Tibial artery (tissue), 4 donors: ENCODE measurements around the gene SMAD2.

Experiments
- DNase-seq, 2 donors: peaks; one replicate each; pipeline ENCODE4 v3.0.0-alpha.2; 2019
- H3K27ac ChIP-seq, 2 donors: fragments of 200-600 bp; sonication (generic) in 1 of 2; 1 replicate in 1 of 2; 2 replicates in 1 of 2; pipeline ENCODE4 v1.5.1; 2018 to 2019; ENCODE audit warnings: mild to moderate bottlenecking in 1 of 2
- H3K27me3 ChIP-seq, 2 donors: fragments of 200-600 bp; sonication (generic) in 1 of 2; one replicate each; pipeline versions ENCODE4 v1.5.1 to v1.6.0; 2016 to 2019
- H3K36me3 ChIP-seq, 3 donors: fragments of 200-600 bp; sonication (generic) in 2 of 3; one replicate each; pipeline ENCODE4 v1.5.1; 2016 to 2019; ENCODE audit warnings: mild to moderate bottlenecking in 2 of 3
- H3K4me1 ChIP-seq, 4 donors: fragments of 200-600 bp; sonication (generic) in 2 of 4; 1 replicate in 3 of 4; 2 replicates in 1 of 4; pipeline ENCODE4 v1.5.1; 2016 to 2019
- H3K4me3 ChIP-seq, 2 donors: fragments of 200-600 bp; sonication (generic) in 1 of 2; 1 replicate in 1 of 2; 2 replicates in 1 of 2; pipeline ENCODE4 v1.5.1; 2018 to 2019; ENCODE audit warnings: mild to moderate bottlenecking in 2 of 2
- H3K9me3 ChIP-seq, 3 donors: fragments of 200-600 bp; sonication (generic) in 1 of 3; one replicate each; pipeline ENCODE4 v1.5.1; 2016 to 2019
- CTCF ChIP-seq, 2 experiments: fragments of 200-600 bp in 1 of 2; fragments of 450-650 bp in 1 of 2; IDR thresholded peaks; one replicate each; pipeline ENCODE4 v1.5.1; 2017 to 2019; ENCODE audit warnings: antibody characterized with exemption in 2 of 2, mild to moderate bottlenecking in 1 of 2, moderate library complexity in 1 of 2
- intact Hi-C: fragments of 100-400 bp; cut with DNase I; formaldehyde crosslinking; loops from one replicate; pipeline ENCODE4 v1.15.0; 2023; ENCODE audit warnings: low total_unique reads

Gene SMAD2

DNA sequence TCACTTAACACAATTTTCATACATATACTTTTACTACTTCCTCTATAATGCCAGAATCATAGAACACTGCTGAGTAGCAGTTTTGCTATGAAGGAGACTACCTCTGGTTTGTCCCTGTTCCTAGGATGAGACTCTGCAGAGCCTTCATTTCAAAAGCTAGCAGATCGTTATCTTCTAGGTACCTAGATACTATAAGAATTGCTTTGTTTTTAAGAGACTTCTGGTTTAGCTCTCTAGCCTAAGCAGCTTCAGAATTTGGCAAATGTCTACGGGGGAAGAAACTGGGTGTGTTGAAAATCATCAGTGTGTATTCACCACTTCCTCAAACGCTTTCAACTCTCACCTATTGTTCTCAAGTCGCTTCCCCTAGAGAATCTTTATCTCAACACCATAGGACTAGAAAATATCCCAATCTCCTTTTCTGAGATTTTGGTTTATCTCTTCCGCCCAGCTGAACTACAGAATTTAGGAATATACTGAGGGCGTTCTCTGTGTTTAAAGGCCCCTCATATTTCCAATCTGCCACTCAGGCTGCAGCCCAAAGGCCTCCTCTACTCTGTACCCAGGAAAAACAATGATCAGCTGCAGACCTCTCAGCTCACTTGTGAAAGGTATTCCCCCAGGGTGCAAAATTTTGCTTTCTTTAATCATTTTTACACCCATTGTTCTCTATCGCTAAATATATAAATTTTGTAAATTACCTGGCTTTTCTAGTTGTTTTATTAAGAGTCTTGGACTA is 28.7 kb downstream of the SMAD2 start:
- intact Hi-C loops: no loop called here
- Histone ChIP-seq H3K36me3 (peaks cover 0 to 3% (median 0%) of the 10 kb centered on the region in 3 donors), H3K9me3 (peaks cover 0 to 22% (median 0%) of the 10 kb centered on the region in 3 donors), H3K27ac (no peak overlapping the region), H3K4me3 (no peak overlapping the region), H3K27me3 (no peaks in the 10 kb centered on the region), H3K4me1 (peaks cover 0 to 2% (median 0%) of the 10 kb centered on the region in 4 donors)
- no peak for TF ChIP-seq CTCF (IDR thresholded peaks at IDR 0.05)
- DNase-seq: no peak

DNA sequence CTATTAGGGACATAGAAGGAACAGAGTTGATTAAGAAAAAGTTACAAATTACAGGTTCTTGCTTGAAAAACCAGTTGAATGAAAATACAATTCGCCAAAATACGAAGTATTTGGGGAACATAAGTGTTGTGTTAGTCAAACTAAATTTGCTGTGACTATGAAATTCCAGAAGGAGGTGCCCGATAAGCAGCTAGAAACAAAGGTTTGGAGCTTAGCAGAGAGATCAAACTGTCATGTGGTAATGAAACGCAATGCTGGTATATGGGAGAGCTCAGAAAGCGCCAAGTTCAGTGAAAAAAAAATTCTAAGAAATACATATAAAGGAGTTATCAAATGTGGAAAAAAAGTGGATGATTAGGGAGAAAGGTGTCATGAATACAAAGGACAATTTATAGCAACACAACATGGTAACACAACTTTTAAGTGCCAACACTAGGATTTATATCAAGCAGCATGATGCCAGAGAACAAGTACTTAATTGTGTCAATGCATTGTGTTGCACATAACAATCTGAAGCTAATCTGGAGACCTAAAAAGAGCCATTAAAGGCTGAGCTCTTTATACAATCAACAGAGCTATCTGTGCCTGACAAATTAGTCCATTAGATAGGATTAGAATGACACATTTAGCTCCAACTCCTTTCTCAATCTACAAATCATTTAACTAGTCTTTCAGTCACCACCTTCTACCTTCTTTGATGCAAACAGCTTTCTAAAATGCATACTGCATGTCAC is 31.2 kb downstream of the SMAD2 start:
- Histone ChIP-seq H3K4me3 (no peak overlapping the region), H3K27me3 (no peaks in the 10 kb centered on the region), H3K36me3 (peaks cover 5 to 7% (median 6%) of the 10 kb centered on the region in 3 donors), H3K9me3 (peaks cover 0 to 7% (median 0%) of the 10 kb centered on the region in 3 donors), H3K27ac (no peak overlapping the region), H3K4me1 (peaks cover 0 to 9% (median 2%) of the 10 kb centered on the region in 4 donors)
- intact Hi-C loops: no loop called here
- no peak for DNase-seq
- TF ChIP-seq CTCF (IDR thresholded peaks at IDR 0.05): no peak

DNA sequence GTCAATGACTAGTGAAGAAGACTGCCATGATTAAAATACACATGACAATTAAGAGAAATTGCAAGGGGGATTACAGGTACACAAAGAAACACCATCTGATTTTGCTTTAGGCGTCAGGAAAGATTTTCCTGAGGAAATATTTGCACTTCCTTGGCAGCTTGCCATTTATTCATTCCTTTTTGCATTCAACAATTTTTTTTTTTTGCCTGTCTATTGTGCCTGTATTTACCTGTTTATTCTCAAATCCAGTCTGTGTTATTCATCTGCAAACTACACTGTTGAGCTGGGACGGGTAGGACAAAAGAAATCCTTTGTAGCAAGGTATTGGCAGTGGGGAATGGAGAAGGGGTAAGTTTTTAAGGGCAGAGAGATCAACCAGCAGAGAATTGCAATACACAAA is 31.8 kb downstream of the SMAD2 start:
- Histone ChIP-seq H3K27me3 (no peaks in the 10 kb centered on the region), H3K4me1 (peaks cover 0 to 12% (median 5%) of the 10 kb centered on the region in 4 donors), H3K9me3 (peaks cover 0 to under 1% (median 0%) of the 10 kb centered on the region in 3 donors), H3K27ac (no peak overlapping the region), H3K4me3 (no peak overlapping the region), H3K36me3 (peaks cover 5 to 9% (median 7%) of the 10 kb centered on the region in 3 donors)
- intact Hi-C loops: no loop called here
- DNase-seq: no peak
- no peak for TF ChIP-seq CTCF (IDR thresholded peaks at IDR 0.05)

DNA sequence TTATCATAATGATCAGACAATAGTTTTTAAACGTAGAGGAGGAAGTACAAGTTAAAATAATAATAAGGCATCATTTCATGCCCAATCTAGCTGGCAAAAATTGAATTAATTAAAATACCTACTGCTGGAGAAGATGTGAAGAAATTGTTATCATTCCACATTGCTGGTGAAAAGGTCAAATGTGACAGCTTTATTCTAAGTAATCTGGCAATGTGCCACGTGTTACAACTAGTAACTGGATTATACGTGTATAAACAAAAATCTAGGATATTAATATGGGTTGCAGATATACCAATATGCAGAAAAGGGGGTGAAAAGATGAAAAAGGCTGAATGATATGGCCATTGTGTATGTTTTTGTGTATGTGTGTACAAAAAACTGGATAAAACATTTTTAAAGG is 32.4 kb downstream of the SMAD2 start:
- intact Hi-C loops: no loop called here

More for the DNA sequence above, 32.4 kb downstream of the SMAD2 start:
- no peak overlapping the region for H3K27ac ChIP-seq
- H3K27me3 ChIP-seq: no peaks in the 10 kb centered on the region
- H3K9me3 ChIP-seq: no peaks in the 10 kb centered on the region
- H3K4me3 ChIP-seq: no peak overlapping the region
- DNase-seq: no peak
- H3K36me3 ChIP-seq: peaks cover 5 to 9% (median 7%) of the 10 kb centered on the region in 3 donors
- peaks cover 0 to 12% (median 6%) of the 10 kb centered on the region in 4 donors for H3K4me1 ChIP-seq
- no peak for TF ChIP-seq CTCF (IDR thresholded peaks at IDR 0.05)
